DMS53 treated with DMSO at 0.1 percent for 48 hours (cell line): ENCODE results near the gene POLG.
A peak's percentile ranks its signal among the peaks of the same experiment; 100 is the strongest.

Source experiments
- DNase-seq: peaks from one replicate; lab custom pipeline; 2025; ENCODE audit not compliant: unreplicated experiment; lab: John Stamatoyannopoulos, UW

POLG gene

GRCh38 chr15:89370120-89370977 lies 35.7 kb upstream of the POLG start:
- DNase-seq: no peak

- DNase-seq: no peak
Observed at GRCh38 chr15:89369341-89369947, 34.8 kb upstream of the POLG start.

GRCh38 chr15:89368566-89369223 lies 34.1 kb upstream of the POLG start:
- DNase-seq: no peak

GRCh38 chr15:89367485-89368451 lies 33.1 kb upstream of the POLG start:
- DNase-seq: peak; percentile 73

DNA sequence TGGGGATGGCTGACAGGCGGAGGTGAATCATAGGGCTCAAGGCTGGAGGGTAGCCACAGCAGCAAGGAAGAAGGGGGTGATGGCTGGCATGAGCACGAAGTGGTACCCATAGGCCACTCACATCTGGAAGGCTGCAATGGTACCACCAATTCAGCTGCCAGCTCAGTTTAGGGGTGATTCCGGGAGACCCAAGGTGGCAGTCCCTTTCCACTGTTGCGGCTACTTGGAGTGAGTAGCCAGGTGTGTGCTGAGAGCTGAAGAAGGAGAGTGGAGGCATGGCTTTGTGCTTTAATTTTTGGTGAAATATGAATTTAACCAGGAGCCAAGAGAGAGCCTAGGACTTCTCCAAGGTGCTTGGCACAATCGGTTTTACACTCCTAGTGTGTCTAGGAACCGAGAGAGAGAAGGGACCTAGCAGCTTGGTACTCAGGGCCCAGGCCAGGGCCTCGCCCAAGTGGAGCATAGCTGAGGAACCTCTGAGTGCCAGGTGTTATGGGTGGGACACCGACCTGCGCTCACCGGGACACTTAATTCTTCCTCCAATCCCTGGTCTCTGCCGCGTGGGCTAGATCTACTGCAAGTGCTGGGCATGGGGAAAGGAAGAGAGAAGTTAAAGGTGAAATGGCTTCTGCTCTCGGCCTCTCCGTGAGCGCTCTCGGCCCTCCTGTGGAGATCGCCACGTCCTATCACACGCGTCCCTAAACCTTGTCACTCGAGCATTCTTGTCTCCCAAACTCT lies 32.2 kb upstream of the POLG start:
- DNase-seq: no peak

DNA sequence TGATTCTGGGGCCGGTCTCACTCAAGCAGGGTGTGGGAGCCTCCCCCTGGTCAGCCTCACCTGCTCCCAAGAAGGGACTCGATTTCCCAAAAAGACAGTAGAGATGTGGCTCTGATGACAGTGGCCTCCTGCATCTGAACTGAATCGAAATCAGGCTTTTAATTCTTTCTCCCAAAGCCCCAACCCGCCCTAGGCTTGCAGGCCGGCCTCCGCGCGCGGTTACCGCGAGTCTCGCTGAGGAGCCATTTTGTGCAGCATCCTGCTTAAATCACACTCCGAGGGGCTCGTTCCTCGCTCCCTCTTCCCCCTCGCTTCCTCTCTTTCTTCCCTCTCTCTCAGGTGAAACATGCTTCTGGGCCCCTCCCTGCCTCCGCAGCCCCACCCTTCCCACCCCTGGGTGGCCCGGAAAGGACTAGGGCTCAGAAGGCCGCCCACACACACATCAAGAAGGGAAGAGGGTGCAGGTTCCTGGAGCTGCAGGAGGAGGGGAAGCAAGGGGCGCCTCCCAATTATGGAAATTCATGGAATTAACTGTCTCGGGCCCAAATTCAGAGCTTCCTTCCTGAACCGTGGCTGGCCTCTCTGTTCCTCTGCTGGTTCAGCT lies 30.9 kb upstream of the POLG start:
- no peak for DNase-seq

DNA sequence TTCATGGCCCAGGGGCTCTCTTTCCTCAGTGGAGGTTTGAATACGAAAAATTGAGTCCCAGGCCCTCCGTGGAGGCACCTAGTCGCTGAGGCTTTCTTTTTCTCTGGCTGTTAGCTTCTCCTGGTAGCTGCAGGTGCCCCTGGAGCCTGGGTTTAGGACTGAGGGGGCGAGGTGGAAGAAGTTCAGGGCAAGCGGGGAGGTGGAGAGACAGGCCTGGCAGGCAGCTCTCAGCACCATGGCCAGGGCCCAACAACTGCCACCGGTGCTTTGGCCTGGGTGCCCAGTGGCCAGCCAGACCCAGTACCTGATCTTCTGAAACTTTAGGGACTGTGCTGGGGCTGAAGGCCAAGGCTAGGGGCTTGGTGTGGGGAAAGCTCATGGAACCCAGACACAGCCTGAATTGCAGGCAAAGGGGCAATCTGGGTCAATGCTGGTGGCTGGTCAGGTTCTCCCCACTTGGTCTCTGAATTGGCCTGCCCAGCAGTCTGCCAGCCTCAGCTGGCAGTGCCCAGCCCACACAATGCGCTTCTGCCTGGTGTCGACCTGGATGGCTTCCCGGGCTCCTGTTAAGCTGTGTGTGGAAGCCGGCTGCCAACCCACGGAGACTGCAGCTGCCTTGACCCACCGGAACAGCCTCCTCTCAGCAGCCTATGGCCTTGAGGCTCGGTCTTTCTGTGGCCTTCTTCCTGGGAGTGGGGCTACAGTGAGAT lies 30.3 kb upstream of the POLG start:
- no peak for DNase-seq

DNA sequence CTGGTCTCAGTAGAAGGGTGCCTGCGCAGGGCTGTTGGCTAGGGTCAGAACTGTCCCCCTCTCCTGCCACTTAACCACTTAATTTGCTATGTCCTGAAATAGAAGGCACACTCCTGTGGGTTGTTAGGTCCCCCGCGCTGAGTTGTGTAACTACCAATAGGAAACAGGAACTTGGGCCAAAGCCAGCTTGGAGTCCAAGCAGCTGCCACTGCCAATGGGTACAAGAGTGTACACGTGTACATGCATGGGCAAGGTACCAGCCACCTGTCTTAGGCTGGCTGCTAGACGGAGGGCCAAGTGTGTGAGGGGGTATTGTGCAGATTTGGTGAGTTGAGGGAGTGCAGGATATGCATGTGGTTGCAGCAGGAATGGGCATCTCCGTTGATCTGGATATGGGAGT lies 29.7 kb upstream of the POLG start:
- no peak for DNase-seq

DNA sequence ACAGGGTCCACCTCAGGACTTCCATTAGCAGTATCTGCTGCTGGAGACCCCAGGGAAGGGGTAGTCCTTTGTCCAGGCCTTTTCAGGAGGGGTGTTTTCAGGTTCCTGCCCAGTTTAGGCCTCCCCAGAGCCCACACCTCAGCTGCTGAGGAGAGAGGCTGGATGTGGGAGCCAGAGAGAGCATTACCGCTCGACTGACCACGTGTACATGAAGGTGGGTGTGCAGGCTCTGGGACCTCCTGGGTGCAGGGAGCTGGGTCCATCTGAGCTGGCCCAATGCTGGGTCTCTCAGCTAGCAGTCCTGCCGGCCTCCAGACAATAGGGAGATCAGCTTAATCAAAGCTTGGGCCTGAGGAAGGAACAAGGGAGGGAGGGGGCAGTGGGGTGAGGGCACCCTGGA lies 29.1 kb upstream of the POLG start:
- no peak for DNase-seq

- DNase-seq: no peak
Observed at GRCh38 chr15:89363133-89363532, 28.5 kb upstream of the POLG start.

- no peak for DNase-seq
Observed at GRCh38 chr15:89362203-89363101, 27.8 kb upstream of the POLG start.

DNA sequence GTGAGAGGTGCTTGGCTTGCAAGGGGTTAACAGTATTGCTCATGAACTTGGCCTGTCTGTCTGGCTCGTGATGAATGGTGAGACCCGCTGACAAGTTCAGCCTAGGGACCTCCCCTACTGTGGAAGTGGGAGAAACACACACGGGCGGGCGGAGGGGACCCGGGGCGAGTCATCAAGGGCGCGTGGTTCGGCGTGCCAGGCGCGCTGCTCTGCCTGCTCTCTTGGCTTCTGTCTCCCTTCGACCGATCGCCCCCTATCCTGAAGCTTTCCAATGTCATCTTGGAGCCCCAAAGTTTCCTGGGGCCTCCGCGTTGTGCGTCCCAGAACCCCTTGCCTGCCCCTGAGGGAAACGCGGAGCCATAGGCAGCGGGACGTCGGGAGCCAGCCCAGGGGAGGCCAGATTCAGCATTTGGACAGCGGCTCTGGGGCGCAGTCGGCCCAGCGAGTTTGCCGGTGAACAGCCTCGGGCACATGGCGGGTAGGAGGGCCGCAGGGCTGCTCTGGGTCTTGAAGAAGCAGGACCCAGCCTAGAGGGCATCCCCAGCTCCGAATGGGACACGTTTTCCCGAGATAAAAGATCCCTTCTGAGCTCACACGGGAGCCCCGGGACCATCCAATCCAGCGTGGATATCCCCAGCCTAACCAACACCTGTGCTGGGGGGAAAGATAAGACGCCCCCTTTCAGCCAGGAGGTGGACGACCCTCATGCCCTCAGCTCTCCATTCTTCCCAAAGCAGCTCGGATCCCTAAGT lies 27.0 kb upstream of the POLG start:
- DNase-seq: no peak

DNA sequence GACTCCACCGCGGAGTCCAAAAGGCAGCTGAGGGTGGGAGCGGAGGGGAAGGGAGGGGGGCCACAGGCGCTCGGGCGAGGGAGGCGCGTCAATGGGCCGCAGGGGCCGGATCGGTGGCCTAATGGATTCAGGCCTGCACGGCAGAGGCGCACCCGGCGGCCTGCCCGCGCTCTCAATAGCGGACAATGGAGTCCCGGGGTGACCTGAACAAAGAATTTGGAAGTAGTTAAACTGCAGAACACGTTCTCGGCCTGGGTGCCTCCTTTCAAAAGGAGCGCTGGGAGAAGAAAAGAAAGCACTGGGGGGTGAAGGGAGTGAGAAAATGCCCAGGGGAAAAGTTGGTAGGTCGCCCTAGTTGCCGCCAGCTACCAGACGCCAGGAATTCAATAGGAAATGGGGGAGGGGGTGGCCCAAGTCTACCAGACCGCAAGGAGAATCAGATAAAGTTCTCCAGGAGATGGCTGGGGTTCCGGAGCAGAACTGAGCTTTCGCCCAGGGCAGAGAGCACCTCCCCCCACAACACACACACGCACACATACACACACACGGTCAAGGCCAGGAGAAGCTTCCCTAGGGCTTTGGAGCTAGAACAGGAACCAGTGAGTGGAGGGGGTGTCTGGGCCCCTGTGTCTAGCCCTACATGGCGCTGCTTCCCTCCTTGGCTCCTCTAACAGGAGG lies 25.8 kb upstream of the POLG start:
- DNase-seq: no peak

- DNase-seq: no peak
Observed at GRCh38 chr15:89359471-89360293, 25.1 kb upstream of the POLG start.

DNA sequence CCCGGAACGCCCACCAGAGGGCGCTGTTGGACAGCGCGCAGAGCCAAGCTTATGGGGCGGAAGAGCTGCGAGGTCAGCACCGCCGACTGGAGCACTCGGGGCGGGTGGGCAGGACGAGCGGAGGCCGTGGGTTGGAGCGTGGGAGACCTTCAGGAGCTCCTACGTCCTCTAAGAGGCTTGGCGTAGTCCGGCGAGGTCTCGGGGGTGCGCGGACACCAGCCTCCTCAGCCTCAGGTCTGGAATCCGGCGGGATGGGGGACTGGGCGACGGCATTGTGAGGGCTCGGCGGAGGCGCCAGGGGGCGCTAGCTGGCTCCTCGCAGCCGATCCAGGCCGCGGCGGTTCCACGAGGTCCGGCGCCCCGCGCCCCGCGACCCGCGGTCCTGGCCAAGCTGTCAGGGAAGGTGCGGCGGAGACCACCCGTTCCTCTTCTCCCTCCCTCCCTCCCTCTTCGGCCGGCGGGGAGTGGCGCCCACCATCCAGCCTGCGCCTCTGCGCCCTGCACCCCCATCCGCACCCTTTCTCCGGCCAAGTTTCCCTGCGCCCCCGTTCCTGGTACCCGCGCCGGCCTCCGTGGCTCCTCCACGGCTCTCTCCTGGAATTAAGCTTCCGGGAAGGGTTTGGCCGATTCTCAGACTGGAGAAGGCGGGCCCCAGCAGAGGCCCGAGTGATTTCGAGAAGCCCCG lies 24.3 kb upstream of the POLG start:
- DNase-seq: peak; percentile 54

DNA sequence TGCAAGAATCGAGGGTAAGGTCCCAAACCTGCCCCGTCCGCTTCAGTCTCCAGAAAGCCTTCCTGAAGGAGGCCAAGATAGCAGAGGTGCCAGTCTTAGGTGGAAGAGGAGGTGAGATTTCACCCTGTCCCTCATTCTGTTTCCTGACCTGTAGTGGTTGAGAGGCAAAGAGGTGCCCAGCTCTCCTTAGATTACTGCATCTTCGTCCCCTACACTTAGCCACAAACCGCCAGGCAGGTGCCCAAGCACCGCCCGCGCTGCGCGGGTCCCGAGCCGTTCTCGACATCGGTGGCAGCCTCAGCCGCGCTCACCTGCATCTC lies 23.8 kb upstream of the POLG start:
- DNase-seq: no peak
